PC-3 (cell line): ENCODE results near the gene RPGRIP1. TPM values are rescaled to one million over a fixed set of nuclear protein-coding genes. Genes with fewer than 3 reads are reported as not detected.
"Not testable (repeated sequence)": the region's sequence is repeated elsewhere in the genome, so short reads cannot be mapped to it uniquely, and the experiment has no call there.

Experiments used
- ATAC-seq: fragments of 200-7000 bp; cut with Tn5 transposase; 2 replicates; pipeline ENCODE4 v1.9.1; 2020; ENCODE audit warnings: mild to moderate bottlenecking, moderate library complexity
- BruUV-seq: library from RNA; stranded (reverse); fragments of 400-500 nt; replicated peaks from 2 replicates; lab custom pipeline; 2021; lab: Mats Ljungman, UMichigan
- CTCF ChIA-PET: fragments of 300-600 bp; sonication (Branson Sonifier 250); formaldehyde crosslinking; loops from one replicate; lab custom pipeline; 2022; ENCODE audit warnings: antibody characterized with exemption; lab: Charles Lee
- POLR2A ChIA-PET: fragments of 300-600 bp; sonication (Branson Sonifier 250); formaldehyde crosslinking; loops from one replicate; lab custom pipeline; 2022; ENCODE audit warnings: antibody characterized with exemption; ENCODE audit not compliant: unreplicated experiment; lab: Charles Lee
- DNase-seq: peaks from one replicate; pipeline ENCODE4 v3.0.0-alpha.2; 2015
- H2AFZ ChIP-seq: fragments of 300-600 bp; sonication (generic); 2 replicates; pipeline ENCODE4 v1.6.0; 2016; ENCODE audit warnings: antibody characterized with exemption, low read length
- H3F3A ChIP-seq: fragments of 300-600 bp; sonication (generic); one replicate; pipeline ENCODE4 v1.6.0; 2017; ENCODE audit warnings: antibody characterized with exemption, low read length, control low read depth, mild to moderate bottlenecking; ENCODE audit not compliant: unreplicated experiment
- H3K27ac ChIP-seq: fragments of 300-600 bp; sonication (generic); 2 replicates; pipeline ENCODE4 v1.5.1; 2016; ENCODE audit warnings: mild to moderate bottlenecking, low read length
- H3K27me3 ChIP-seq: fragments of 300-600 bp; sonication (generic); 2 replicates; pipeline ENCODE4 v1.6.1; 2016; ENCODE audit warnings: low read length, mixed read lengths
- H3K36me3 ChIP-seq: fragments of 300-600 bp; sonication (generic); 2 replicates; pipeline ENCODE4 v1.6.1; 2016; ENCODE audit warnings: low read depth, mixed run types, low read length, mixed read lengths
- H3K4me1 ChIP-seq: fragments of 300-600 bp; sonication (generic); 2 replicates; pipeline ENCODE4 v1.5.1; 2016; ENCODE audit warnings: low read length; ENCODE audit not compliant: insufficient read depth
- H3K4me2 ChIP-seq: fragments of 300-600 bp; sonication (generic); 2 replicates; pipeline ENCODE4 v1.6.0; 2016; ENCODE audit warnings: low read length
- H3K4me3 ChIP-seq: fragments of 300-600 bp; sonication (generic); 2 replicates; pipeline ENCODE4 v1.5.1; 2016; ENCODE audit warnings: mild to moderate bottlenecking, low read length, mixed read lengths
- H3K79me2 ChIP-seq: fragments of 300-600 bp; sonication (generic); 2 replicates; pipeline ENCODE4 v1.6.1; 2017; ENCODE audit warnings: low read length, mixed read lengths
- H3K9ac ChIP-seq: fragments of 300-600 bp; sonication (generic); 2 replicates; pipeline ENCODE4 v1.6.0; 2016; ENCODE audit warnings: mild to moderate bottlenecking, low read length
- H3K9me2 ChIP-seq: fragments of 300-600 bp; sonication (generic); replicated peaks from 2 replicates; pipeline ENCODE4 v1.6.1; 2016; ENCODE audit warnings: mixed run types, low read length, mixed read lengths
- H3K9me3 ChIP-seq: fragments of 300-600 bp; sonication (generic); 2 replicates; pipeline ENCODE4 v1.6.1; 2016; ENCODE audit warnings: low read length, mixed read lengths
- H4K20me1 ChIP-seq: fragments of 300-600 bp; sonication (generic); 2 replicates; pipeline ENCODE4 v1.6.1; 2016; ENCODE audit warnings: low read length, mixed read lengths
- EZH2 ChIP-seq: fragments of 300-600 bp; sonication (generic); IDR thresholded peaks from one replicate; pipeline ENCODE4 v1.6.1; 2017; ENCODE audit warnings: antibody characterized with exemption, mild to moderate bottlenecking, low read length; ENCODE audit not compliant: unreplicated experiment
- EZH2phosphoT487 ChIP-seq: fragments of 300-600 bp; sonication (generic); IDR thresholded peaks from 2 replicates; pipeline ENCODE4 v1.6.1; 2018; ENCODE audit warnings: mild to moderate bottlenecking, antibody characterized with exemption, low read length, borderline replicate concordance
- intact Hi-C: fragments of 100-400 bp; cut with micrococcal nuclease; formaldehyde crosslinking; loops from 2 replicates; pipeline ENCODE4 v1.9.0; 2023
- total RNA-seq: library from RNA; depleted of rRNA; stranded (reverse); fragments of >200 nt; gene quantifications from 2 replicates; pipeline ENCODE4 v1.2.3, GENCODE V29; 2014
- TF ChIP-seq, protein P1 (sequence below): fragments of 300-600 bp; sonication (generic); conservative IDR thresholded peaks from 2 replicates; pipeline ENCODE4 v1.5.1; 2017; ENCODE audit warnings: antibody characterized with exemption, low read depth, mild to moderate bottlenecking, low read length

The RPGRIP1 gene
- total RNA-seq, 1 experiment from 2014 or later, result 0.33 TPM

DNA sequence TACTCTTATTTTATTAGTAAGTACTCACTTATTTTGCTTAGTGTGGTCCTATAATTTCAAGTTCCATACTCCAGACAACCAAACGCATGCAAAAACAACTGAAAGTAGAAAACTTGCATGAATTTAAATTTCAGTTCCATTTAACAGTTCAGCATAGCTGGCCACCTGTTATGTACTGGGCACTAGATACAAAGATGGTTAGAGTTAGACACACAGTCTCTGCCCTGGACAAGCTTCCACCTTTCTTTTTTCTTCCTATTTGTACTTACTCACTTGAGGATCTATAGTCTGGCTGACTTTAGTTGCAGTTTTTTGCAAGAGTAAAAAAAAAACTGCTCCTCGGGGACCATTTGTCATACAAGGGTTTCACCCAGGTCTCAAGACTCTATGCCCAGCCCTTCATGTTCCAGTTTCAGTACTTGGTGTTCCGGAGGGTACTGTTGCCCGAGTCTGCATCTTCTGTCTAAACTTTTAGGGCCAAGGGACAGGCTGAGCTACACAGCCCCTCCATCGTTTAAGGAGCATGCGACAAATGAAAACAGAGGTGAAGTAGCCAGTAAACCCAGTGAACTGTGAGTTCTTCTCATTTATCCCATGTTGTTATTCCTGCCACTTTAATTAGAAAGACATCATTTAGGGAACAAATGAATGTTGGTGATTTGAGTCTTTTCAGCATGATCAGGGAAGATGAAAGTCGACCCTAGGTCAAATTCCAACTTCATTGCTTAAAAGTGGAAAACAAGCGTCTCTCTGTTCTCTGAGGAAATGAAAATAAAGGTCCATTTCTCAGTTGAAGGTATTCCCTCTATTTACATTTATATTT lies 22.3 kb downstream of the RPGRIP1 start:
- H3K79me2 ChIP-seq, result no peaks in the 10 kb centered on the region
- H3K4me1 ChIP-seq, result no peaks in the 10 kb centered on the region
- H3K36me3 ChIP-seq, result no peaks in the 10 kb centered on the region
- H3K4me3 ChIP-seq, result no peak overlapping the region
- intact Hi-C loops, result no loop called here
- POLR2A ChIA-PET, result no interaction called here
- no peak overlapping the region for H3K4me2 ChIP-seq
- ATAC-seq (no peak), DNase-seq (no peak)
- CTCF ChIA-PET, result no interaction called here
- no peaks in the 10 kb centered on the region for H3K9me2 ChIP-seq
- 0 out of 2 replicates have a peak overlapping the region, but pooled peaks have one; percentile 26 for H2AFZ ChIP-seq
- no peak overlapping the region for H3K27ac ChIP-seq
- H3K9ac ChIP-seq, result no peak overlapping the region
- no peaks in the 10 kb centered on the region for H3K9me3 ChIP-seq
- 0 out of 2 replicates have a peak, but pooled peaks cover 3% of the 10 kb centered on the region for H3K27me3 ChIP-seq
- BruUV-seq, result no TSS peak
- H3F3A ChIP-seq, result no peaks in the 10 kb centered on the region
- H4K20me1 ChIP-seq, result no peaks in the 10 kb centered on the region
- no peak for TF ChIP-seq EZH2
- TF ChIP-seq, protein P1, sequence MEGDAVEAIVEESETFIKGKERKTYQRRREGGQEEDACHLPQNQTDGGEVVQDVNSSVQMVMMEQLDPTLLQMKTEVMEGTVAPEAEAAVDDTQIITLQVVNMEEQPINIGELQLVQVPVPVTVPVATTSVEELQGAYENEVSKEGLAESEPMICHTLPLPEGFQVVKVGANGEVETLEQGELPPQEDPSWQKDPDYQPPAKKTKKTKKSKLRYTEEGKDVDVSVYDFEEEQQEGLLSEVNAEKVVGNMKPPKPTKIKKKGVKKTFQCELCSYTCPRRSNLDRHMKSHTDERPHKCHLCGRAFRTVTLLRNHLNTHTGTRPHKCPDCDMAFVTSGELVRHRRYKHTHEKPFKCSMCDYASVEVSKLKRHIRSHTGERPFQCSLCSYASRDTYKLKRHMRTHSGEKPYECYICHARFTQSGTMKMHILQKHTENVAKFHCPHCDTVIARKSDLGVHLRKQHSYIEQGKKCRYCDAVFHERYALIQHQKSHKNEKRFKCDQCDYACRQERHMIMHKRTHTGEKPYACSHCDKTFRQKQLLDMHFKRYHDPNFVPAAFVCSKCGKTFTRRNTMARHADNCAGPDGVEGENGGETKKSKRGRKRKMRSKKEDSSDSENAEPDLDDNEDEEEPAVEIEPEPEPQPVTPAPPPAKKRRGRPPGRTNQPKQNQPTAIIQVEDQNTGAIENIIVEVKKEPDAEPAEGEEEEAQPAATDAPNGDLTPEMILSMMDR, result no peak
- no peak for TF ChIP-seq EZH2phosphoT487

DNA sequence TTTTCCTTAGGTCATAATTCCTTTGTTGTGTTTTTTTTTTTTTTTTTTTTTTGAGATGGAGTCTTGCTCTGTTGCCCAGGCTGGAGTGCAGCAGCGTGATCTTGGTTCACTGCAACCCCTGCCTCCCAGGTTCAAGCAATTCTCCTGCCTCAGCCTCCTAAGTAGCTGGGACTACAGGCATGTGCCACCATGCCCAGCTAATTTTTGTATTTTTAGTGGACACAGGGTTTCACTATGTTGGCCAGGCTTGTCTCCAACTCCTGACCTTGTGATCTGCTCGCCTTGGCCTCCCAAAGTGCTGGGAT lies 22.9 kb downstream of the RPGRIP1 start:
- H3K9me3 ChIP-seq, H2AFZ ChIP-seq, H3K4me1 ChIP-seq, H3K4me2 ChIP-seq, BruUV-seq, H3K4me3 ChIP-seq, H3K9me2 ChIP-seq, CTCF ChIA-PET, H3K27ac ChIP-seq, POLR2A ChIA-PET, H3K27me3 ChIP-seq, H3K79me2 ChIP-seq, DNase-seq, intact Hi-C loops, H3K36me3 ChIP-seq, H3F3A ChIP-seq, H4K20me1 ChIP-seq, ATAC-seq, H3K9ac ChIP-seq: not testable (repeated sequence)

DNA sequence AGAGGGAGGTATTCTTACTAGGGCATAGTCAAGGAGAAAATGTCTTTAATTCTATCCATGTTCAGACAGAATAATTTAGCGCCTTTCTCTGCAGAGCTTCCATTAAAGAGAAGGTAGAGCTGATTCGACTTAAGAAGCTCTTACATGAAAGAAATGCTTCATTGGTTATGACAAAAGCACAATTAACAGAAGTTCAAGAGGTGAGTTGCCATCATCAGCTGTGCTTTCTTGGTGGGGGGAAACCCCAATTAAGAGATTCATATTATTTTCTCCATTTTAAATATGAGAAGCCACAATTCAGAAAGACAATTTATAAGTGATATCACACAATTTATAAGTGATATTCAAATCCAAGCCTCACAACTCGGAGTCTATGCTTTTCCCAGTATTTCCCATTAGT lies 27.8 kb downstream of the RPGRIP1 start:
- TF ChIP-seq, protein P1, result no peak
- no peak for TF ChIP-seq EZH2phosphoT487
- TF ChIP-seq EZH2, result no peak
- ChIA-PET POLR2A (no interaction called here), CTCF (interaction anchor here (0.6 kb wide), 1 partner anchor 13 kb away, joined by 3 read pairs; no protein-coding TSS in a partner anchor)
- Histone ChIP-seq H2AFZ (0 out of 2 replicates have a peak overlapping the region, but pooled peaks have one; percentile 78), H3K27me3 (no peaks in the 10 kb centered on the region), H3K4me1 (peaks cover 15% of the 10 kb centered on the region), H3K36me3 (no peaks in the 10 kb centered on the region), H3K4me3 (no peak overlapping the region), H3K9ac (no peak overlapping the region), H3K4me2 (no peak overlapping the region), H4K20me1 (no peaks in the 10 kb centered on the region), H3K27ac (no peak overlapping the region), H3K9me2 (no peaks in the 10 kb centered on the region), H3F3A (no peaks in the 10 kb centered on the region), H3K79me2 (no peaks in the 10 kb centered on the region), H3K9me3 (no peaks in the 10 kb centered on the region)
- DNase-seq (no peak), ATAC-seq (no peak)
- intact Hi-C loops, result no loop called here
- no TSS peak for BruUV-seq
